ENCODE data around the gene RAVER2. TPM values are rescaled to one million over a fixed set of nuclear protein-coding genes. Genes with fewer than 3 reads are reported as not detected.
A peak's percentile ranks its signal among the peaks of the same experiment; 100 is the strongest.

The RAVER2 gene
- total RNA-seq, 2 experiments from 2014 or later = 0.80 to 1.0 TPM

DNA sequence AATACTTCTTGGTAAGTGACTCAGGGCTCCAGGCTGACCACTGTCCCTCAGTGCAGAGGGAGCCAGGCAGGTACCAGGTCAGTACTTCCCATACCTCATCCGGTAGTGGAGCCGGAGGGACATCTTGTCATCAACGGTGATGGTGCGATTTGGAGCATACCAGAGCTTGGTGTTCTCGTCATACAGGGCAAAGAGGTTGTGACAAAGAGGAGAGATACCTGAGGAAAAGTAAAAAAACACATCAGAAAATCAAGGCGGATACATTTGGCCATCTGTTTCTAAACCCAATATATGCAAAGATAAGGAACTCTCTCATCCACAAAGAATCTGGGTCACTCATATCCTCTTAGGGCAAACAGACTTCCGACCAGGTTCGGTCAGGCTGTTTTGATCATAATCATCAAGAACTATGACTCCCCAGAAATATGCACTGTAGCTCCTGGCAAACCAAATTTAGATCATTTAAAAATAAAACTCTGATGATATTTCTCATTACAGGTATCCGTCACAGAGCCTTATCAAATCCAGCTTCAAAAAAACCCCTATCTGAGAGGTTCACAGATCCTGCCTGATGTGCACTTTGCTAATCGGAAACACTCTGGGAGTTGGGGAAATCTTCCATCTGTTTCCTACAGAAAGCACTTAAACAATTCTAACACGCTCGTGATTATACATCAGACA, 134.2 kb downstream of the RAVER2 start:
- Mint-ChIP-seq H3K9me3 (no peaks in the 10 kb centered on the region), H3K36me3 (ENCODE audit: low read depth) (peaks cover 90% of the 10 kb centered on the region), H3K27ac (peak overlapping the region; percentile 82), H3K4me3 (no peak overlapping the region), H3K4me1 (ENCODE audit: low read depth) (peaks cover 88% of the 10 kb centered on the region), H3K27me3 (no peaks in the 10 kb centered on the region)
- no peak for DNase-seq
- H3K9me3 ChIP-seq (ENCODE audit: control insufficient read depth in 1 of 2, insufficient read depth in 1 of 2, low read length in 2 of 2) = no peaks in the 10 kb centered on the region
- CTCF ChIA-PET = interaction anchor here (1.0 to 2.4 kb wide), 2 partner anchors 88 to 196 kb away, joined by 4 to 9 read pairs; partner anchors contain the start of gene JAK1
- TF ChIP-seq, protein P1, sequence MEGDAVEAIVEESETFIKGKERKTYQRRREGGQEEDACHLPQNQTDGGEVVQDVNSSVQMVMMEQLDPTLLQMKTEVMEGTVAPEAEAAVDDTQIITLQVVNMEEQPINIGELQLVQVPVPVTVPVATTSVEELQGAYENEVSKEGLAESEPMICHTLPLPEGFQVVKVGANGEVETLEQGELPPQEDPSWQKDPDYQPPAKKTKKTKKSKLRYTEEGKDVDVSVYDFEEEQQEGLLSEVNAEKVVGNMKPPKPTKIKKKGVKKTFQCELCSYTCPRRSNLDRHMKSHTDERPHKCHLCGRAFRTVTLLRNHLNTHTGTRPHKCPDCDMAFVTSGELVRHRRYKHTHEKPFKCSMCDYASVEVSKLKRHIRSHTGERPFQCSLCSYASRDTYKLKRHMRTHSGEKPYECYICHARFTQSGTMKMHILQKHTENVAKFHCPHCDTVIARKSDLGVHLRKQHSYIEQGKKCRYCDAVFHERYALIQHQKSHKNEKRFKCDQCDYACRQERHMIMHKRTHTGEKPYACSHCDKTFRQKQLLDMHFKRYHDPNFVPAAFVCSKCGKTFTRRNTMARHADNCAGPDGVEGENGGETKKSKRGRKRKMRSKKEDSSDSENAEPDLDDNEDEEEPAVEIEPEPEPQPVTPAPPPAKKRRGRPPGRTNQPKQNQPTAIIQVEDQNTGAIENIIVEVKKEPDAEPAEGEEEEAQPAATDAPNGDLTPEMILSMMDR (IDR thresholded peaks at IDR 0.05) = no peak
- H3K27ac ChIP-seq (ENCODE audit: low read depth in 1 of 2, low read length in 2 of 2) = peak overlapping the region in 1 of 2 donors; percentile 36
- peaks cover 40% of the 10 kb centered on the region for H3K4me1 ChIP-seq (ENCODE audit: insufficient read depth, low read length)
- H3K27me3 ChIP-seq (ENCODE audit: control insufficient read depth in 1 of 2, insufficient read depth in 2 of 2, low read length in 2 of 2) = no peaks in the 10 kb centered on the region
- H3K36me3 ChIP-seq (ENCODE audit: insufficient read depth, low read length) = peaks cover 69% of the 10 kb centered on the region
- intact Hi-C loops (cut with DNase I, micrococcal nuclease) = loop anchor here (5.0 to 10.0 kb wide), 5 partner anchors 43 to 538 kb away; no protein-coding TSS in a partner anchor
- no peak for ATAC-seq (ENCODE audit: poor library complexity)
- no peak overlapping the region for H3K4me3 ChIP-seq (ENCODE audit: low read length)
- POLR2A ChIA-PET = interaction anchor here (1.1 to 5.2 kb wide), 5 partner anchors 8 to 187 kb away, joined by 3 to 58 read pairs (median 9); partner anchors contain the start of gene JAK1

DNA sequence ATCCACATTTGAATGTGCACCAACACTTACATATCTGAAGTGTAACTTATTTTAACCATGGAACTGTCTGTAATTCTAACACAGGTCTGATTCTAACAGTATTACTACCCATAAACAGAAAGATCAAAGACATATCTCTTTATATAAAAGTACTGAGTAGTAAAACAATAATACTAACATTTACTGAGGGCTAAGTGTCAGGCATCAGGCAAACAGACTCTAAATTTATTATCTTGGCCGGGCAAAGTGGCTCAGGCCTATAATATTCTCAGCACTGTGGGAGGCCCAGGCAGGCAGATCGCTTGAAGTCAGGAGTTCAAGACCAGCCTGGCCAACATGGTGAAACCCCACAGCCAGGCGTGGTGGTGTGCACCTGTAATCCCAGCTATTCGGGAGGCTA, 135.6 kb downstream of the RAVER2 start:
- TF ChIP-seq, protein P1 (IDR thresholded peaks at IDR 0.05) = no peak
- Histone ChIP-seq H3K27me3 (ENCODE audit: control insufficient read depth in 1 of 2, insufficient read depth in 2 of 2, low read length in 2 of 2) (no peaks in the 10 kb centered on the region), H3K36me3 (ENCODE audit: insufficient read depth, low read length) (peaks cover 69% of the 10 kb centered on the region), H3K4me3 (ENCODE audit: low read length) (no peak overlapping the region), H3K27ac (ENCODE audit: low read depth in 1 of 2, low read length in 2 of 2) (no peak overlapping the region), H3K4me1 (ENCODE audit: insufficient read depth, low read length) (peaks cover 33% of the 10 kb centered on the region), H3K9me3 (ENCODE audit: control insufficient read depth in 1 of 2, insufficient read depth in 1 of 2, low read length in 2 of 2) (no peaks in the 10 kb centered on the region)
- H3K9me3 Mint-ChIP-seq = no peaks in the 10 kb centered on the region
- peaks cover 89% of the 10 kb centered on the region for H3K36me3 Mint-ChIP-seq (ENCODE audit: low read depth)
- no peak overlapping the region for H3K4me3 Mint-ChIP-seq
- H3K27me3 Mint-ChIP-seq = no peaks in the 10 kb centered on the region
- ATAC-seq (ENCODE audit: poor library complexity) (no peak), DNase-seq (no peak)
- ChIA-PET POLR2A (no interaction called here), CTCF (interaction anchor here (1.1 to 2.4 kb wide), 3 partner anchors 12 to 195 kb away, joined by 3 to 9 read pairs (median 4); no protein-coding TSS in a partner anchor)
- intact Hi-C loops (cut with DNase I, micrococcal nuclease) = no loop called here
- peaks cover 88% of the 10 kb centered on the region for H3K4me1 Mint-ChIP-seq (ENCODE audit: low read depth)
- peak overlapping the region; percentile 22 for H3K27ac Mint-ChIP-seq

DNA sequence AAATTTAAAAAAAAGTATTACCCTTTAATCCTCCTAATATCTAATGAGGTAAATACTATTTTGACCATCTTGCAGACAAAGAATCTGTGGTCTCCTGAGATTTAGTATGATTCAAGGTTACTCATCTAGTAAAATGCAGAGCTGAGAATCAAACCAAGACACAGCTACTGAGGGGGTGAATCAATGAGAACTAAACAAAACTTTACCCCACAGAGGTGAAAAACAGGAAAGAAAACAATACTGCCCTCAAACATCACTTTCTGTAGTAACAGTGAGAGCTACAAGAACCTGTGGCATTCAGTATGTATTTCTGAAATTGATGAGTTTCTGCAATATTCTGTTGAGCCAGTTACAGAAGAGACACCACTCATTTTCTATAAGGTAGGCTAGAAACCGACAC, 136.4 kb downstream of the RAVER2 start:
- Mint-ChIP-seq H3K27me3 (no peaks in the 10 kb centered on the region), H3K4me3 (peak overlapping the region; percentile 5), H3K27ac (peak overlapping the region; percentile 32), H3K9me3 (no peaks in the 10 kb centered on the region), H3K4me1 (ENCODE audit: low read depth) (peaks cover 82% of the 10 kb centered on the region), H3K36me3 (ENCODE audit: low read depth) (peaks cover 87% of the 10 kb centered on the region)
- intact Hi-C loops (cut with DNase I, micrococcal nuclease) = no loop called here
- DNase-seq = no peak
- ATAC-seq (ENCODE audit: poor library complexity) = no peak
- peaks cover 60% of the 10 kb centered on the region for H3K36me3 ChIP-seq (ENCODE audit: insufficient read depth, low read length)
- ChIA-PET CTCF (interaction anchor here (1.1 to 1.2 kb wide), 2 partner anchors 11 to 23 kb away, joined by 3 to 4 read pairs; no protein-coding TSS in a partner anchor), POLR2A (interaction anchor here (2.2 kb wide), 1 partner anchor 85 kb away, joined by 7 read pairs; the partner anchor contains the start of gene JAK1)
- H3K27me3 ChIP-seq (ENCODE audit: control insufficient read depth in 1 of 2, insufficient read depth in 2 of 2, low read length in 2 of 2) = no peaks in the 10 kb centered on the region
- H3K27ac ChIP-seq (ENCODE audit: low read depth in 1 of 2, low read length in 2 of 2) = no peak overlapping the region
- no peaks in the 10 kb centered on the region for H3K9me3 ChIP-seq (ENCODE audit: control insufficient read depth in 1 of 2, insufficient read depth in 1 of 2, low read length in 2 of 2)
- H3K4me1 ChIP-seq (ENCODE audit: insufficient read depth, low read length) = peaks cover 25% of the 10 kb centered on the region
- H3K4me3 ChIP-seq (ENCODE audit: low read length) = no peak overlapping the region
- TF ChIP-seq, protein P1 (IDR thresholded peaks at IDR 0.05) = no peak

Other genes starting within 250 kb of the RAVER2 start
- 100 to 1,000 TPM; 240 to 252 TPM for gene JAK1, start 221.5 kb downstream of the RAVER2 start, total RNA-seq

Data from CD4-positive, alpha-beta T cell (primary cell).